HG03025 (cell line): ENCODE measurements around the gene GRM5.
"Not testable (repeated sequence)": the region's sequence is repeated elsewhere in the genome, so short reads cannot be mapped to it uniquely, and the experiment has no call there.

ENCODE experiments used
- ATAC-seq: cut with Tn5 transposase; IDR thresholded peaks from one replicate; pipeline ENCODE4 v1.9.1; 2021; ENCODE audit warnings: mild to moderate bottlenecking, moderate library complexity; ENCODE audit not compliant: unreplicated experiment, low FRiP score

The GRM5 gene

GRCh38 chr11:88978992-88979391, 86.8 kb downstream of the GRM5 start:
- not testable (repeated sequence) for ATAC-seq

DNA sequence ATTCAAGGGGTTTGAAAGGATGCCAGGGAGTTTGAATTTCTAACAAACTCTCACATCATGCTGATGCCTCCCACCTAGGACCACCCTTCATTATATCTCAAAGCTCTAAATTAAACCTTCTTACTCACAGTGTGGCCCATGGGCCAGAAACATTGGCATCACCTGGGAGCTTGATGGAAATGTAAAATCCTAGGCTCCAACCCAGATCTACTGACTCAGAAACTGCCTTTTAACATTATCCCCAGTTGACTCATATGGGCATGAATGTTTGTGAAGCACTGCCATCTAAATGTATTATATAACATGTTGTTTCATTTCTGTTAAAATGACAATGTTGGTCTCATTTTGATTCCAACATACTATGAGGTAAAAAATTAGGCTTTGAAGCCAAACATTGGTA, 90.3 kb downstream of the GRM5 start:
- ATAC-seq: not testable (repeated sequence)

- no peak for ATAC-seq
These were observed 93.6 kb downstream of the GRM5 start for GRCh38 chr11:88972210-88972609.

GRCh38 chr11:88961621-88962020, 104.2 kb downstream of the GRM5 start:
- not testable (repeated sequence) for ATAC-seq

DNA sequence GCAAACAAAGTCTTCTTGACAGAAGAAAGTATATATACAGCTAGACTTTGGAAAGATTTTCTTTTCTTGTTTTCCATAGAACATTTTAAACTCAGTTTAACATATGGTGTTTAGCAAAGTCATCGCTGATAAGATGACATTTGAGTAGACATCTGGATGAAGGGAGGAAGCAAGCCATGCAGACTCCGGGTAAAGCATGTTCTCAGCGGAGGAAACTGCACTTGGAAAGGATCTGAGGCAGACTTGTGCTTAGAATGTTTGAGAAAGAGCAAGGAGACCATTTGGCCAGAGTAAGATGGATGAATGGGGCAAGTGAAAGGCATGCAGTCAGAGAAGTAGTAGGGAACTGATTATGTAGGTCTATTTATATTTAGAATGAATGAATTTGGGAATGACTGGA, 105.9 kb downstream of the GRM5 start:
- ATAC-seq: not testable (repeated sequence)

DNA sequence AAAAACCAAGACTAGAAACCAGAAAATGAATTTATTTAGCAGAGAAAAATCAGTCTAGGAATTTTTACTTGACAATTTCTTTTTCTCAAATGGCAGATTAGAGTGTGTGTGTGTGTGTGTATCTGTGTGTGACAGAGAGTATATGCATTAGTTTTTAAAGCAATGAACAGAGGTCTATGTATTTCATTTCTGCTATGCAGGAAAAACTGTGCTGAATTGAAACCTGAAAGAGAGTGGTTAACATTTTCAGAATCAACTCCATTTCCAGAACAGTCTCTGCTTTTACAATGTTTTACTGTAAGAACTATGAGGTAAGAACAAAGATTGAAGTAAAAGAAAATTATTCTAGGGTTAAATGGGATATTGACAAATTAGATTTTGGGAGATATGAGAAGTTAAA, 114.8 kb downstream of the GRM5 start:
- ATAC-seq: no peak

GRCh38 chr11:88948908-88949307, 116.9 kb downstream of the GRM5 start:
- not testable (repeated sequence) for ATAC-seq

GRCh38 chr11:88947843-88948572, 117.8 kb downstream of the GRM5 start:
- not testable (repeated sequence) for ATAC-seq

DNA sequence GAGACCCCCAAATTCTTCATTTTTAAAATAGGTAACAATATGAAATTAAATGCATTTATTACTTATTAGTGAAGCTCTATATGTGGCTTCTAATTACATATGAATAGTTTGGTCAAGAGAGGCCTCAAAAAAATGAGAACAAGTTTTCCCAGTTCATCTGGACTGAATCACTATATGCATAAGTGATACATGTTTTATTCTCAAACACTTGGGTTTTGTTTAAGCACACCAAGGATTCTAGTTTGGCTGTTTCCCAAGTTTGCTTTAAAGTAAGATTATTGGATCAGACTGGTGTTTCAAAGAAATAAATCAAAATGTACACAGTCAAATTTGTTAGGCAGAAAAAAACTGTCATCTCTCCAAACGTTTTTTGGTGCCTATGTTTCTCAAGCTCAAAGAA, 136.1 kb downstream of the GRM5 start:
- ATAC-seq: not testable (repeated sequence)

- ATAC-seq: not testable (repeated sequence)
These were observed 148.7 kb downstream of the GRM5 start for GRCh38 chr11:88917065-88917464.

DNA sequence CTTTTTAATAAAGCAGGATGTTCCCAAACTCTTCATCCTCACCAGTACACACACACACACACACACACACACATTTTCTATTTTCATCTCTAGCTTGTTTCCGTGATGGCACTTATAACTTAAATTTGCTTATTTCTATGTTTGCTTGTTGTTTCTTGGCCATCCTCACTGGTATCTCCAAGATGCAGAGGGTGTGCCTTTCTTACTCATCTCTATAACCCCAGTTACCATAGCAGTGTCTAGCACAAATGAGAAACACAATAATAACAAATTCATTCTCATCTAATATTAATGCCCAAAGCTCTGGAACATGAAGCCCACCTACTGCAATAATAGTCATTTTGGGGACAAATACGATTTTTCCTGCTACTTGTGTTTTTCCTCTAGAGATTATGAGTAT, 156.3 kb downstream of the GRM5 start:
- no peak for ATAC-seq

GRCh38 chr11:88901436-88901835, 164.3 kb downstream of the GRM5 start:
- not testable (repeated sequence) for ATAC-seq

DNA sequence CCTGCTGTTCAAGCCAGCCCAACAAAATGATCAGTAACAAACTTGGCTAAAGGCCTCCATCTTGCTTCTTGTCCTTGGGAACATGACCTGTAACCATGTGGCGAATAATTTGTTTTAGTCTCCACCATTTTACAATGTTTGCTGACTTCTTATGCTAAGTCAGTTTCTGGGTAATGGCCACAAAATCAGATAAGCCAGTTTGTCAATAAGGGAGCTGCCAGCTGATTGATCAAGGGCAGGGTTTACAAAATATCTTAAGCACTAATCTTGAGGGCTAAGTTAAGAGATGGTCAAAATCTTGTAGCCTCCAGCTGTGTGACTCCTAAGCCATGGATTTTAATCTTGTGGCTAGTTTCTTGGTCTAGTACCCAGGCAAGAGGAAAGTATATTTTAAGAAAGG, 176.9 kb downstream of the GRM5 start:
- not testable (repeated sequence) for ATAC-seq

- ATAC-seq: peak; percentile 59
These were observed 179.0 kb downstream of the GRM5 start for GRCh38 chr11:88886796-88887195.

DNA sequence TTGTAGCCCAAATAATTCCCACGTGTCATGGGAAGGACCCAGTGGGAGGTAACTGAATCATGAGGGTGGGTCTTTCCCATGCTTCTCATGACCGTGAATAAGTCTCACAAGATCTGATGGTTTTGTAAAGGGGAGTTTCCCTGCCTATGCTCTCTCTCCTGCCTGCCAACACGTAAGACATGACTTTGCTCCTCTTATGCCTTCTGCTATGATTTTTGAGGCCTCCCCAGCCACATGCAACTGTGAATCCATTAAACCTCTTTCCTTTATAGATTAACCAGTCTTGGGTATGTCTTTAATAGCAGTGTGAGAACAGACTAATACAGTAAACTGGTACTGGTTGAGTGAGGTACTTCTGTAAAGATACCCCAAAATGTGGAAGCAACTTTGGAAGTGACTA, 183.0 kb downstream of the GRM5 start:
- not testable (repeated sequence) for ATAC-seq

DNA sequence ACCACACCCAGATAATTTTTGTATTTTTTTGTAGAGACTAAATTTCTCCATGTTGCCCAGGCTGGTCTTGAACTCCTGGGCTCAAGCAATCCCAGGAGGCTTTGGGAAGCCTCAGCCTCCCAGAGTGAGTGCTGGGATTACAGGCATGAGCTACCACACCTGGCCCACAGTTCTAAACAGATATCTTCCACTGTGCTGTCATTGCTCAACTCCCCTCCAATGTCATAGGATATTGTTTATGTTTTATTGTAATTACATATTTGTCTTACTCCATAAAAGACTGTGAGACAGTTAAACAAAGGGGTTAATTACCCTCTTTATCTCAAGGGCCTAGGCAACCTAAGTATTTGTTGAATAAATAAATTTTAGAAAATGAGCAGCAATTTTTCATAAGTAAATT, 204.2 kb downstream of the GRM5 start:
- no peak for ATAC-seq

DNA sequence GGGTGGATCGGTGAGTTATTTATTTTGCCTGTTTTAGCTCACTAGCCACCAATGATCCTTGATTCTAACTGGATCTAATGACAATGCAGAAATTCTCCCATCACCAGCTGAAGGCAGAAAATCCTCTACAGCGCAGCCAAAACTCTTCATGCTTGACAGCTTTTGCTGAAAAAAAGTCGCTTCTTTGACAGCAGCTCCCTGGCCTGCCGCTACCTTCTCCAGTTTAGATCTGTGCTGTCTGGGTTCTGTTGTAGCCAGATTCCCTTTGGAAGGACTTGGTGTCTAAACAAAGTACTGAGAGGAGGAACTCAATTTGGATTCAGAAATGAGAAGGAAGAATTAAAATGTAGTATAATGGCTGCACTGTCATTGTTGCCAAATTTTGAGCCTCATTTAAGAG, 205.4 kb downstream of the GRM5 start:
- not testable (repeated sequence) for ATAC-seq

DNA sequence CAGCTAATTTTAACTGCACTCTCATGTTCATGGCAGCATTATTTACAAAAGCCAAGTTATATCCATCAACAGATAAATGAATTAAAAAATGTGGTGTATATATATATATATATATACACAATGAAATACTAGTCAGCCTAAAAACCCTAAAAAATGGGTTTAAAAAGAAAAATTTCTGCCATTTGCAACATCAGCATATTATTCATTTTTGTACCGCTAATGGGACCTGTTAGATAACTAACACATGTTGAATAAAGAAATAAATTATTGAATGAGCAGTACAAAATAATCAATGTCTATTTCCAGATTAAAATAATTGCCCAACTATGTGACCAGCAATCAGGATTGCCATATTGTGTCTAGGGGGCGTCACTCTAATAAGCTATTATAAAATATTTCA, 211.8 kb downstream of the GRM5 start:
- not testable (repeated sequence) for ATAC-seq

- not testable (repeated sequence) for ATAC-seq
These were observed 214.2 kb downstream of the GRM5 start for GRCh38 chr11:88851547-88851946.

- ATAC-seq: not testable (repeated sequence)
These were observed 216.0 kb downstream of the GRM5 start for GRCh38 chr11:88849773-88850172.

DNA sequence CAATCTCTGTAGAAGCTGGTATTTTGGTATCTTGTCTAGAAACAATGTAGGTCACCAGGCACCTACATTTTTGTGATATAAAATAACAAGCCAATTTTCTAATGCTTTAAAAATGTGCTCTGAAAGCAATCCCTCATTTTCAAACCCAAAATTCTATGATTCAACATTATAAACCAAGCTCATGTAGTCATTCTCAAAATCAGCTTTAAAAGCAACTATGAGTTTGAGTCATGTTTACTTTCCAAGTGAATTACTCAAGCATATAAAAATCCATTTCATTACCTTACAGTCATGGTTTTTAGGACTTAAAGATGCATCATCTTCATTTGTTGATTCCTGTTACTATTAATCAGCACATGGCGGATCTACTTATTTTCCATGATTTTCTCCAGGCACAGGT, 216.4 kb downstream of the GRM5 start:
- no peak for ATAC-seq

GRCh38 chr11:88846266-88846665, 219.5 kb downstream of the GRM5 start:
- not testable (repeated sequence) for ATAC-seq
